BLaER1 treated with 17β-estradiol and CSF1 and Interleukin-3, amounts not matched to agents 10 nM and 100 nM (cell line): ENCODE data around the gene STK32C.

Experiments used
- H3K27ac ChIP-seq, 11 experiments: shearing (Covaris generic); formaldehyde crosslinking; 2 replicates each; pipeline ENCODE4 v1.8.1; 2022
- H3K27me3 ChIP-seq, 11 experiments: shearing (Covaris generic); formaldehyde crosslinking; 2 replicates each; pipeline ENCODE4 v1.8.1; 2022
- H3K36me3 ChIP-seq, 11 experiments: shearing (Covaris generic); formaldehyde crosslinking; 2 replicates each; pipeline ENCODE4 v1.8.1; 2022
- H3K4me1 ChIP-seq, 10 experiments: shearing (Covaris generic); formaldehyde crosslinking; 2 replicates each; pipeline ENCODE4 v1.8.1; 2022
- H3K4me2 ChIP-seq, 11 experiments: shearing (Covaris generic); formaldehyde crosslinking; 2 replicates each; pipeline ENCODE4 v1.8.1; 2022
- H3K4me3 ChIP-seq, 10 experiments: shearing (Covaris generic); formaldehyde crosslinking; 2 replicates each; pipeline ENCODE4 v1.8.1; 2022
- H3K9ac ChIP-seq, 11 experiments: shearing (Covaris generic); formaldehyde crosslinking; 2 replicates each; pipeline ENCODE4 v1.8.1; 2022
- H3K9me3 ChIP-seq, 11 experiments: shearing (Covaris generic); formaldehyde crosslinking; replicated peaks in 1 of 11; 2 replicates each; pipeline ENCODE4 v1.8.1; 2022
- H4K20me1 ChIP-seq, 11 experiments: shearing (Covaris generic); formaldehyde crosslinking; 2 replicates each; pipeline ENCODE4 v1.8.1; 2022
- Cebpa-rat ChIP-seq, 11 experiments: shearing (Covaris generic); IDR thresholded peaks; 2 replicates each; pipeline ENCODE4 v1.8.1; 2022

STK32C gene

DNA sequence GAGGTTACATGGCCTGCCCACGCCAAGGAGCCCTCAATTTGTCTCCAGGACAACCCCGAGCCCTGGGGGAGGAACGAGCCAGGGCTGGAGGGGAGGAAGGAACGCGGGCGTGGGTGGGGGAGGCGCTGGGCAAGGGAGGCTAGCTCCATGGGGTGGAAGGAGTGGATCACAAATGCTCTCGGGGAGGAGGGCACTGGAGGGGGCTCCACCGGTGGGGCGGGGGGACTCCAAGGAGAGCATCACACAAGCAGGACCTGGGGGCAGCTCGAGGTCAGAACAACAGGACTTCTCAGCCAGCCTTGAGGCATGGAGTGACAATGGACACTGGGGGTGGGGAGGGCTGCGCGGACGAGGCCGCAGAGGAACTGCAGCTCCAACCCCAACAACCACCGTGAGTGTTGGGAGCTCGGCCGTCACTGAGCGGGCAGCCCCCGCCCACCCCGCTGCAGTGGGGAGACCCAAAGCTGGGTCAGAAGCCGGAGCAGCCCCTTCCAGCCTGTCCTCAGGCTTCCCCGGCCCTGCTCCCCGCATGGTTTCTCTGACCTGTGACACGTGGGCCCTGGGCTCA lies 41.1 kb downstream of the STK32C start:
- no peak for TF ChIP-seq Cebpa-rat (IDR thresholded peaks at IDR 0.05)
- peaks cover 0 to 21% (median 12%) of the 10 kb centered on the region in 10 experiments; a peak in 16 of 20 replicates for H3K4me1 ChIP-seq

DNA sequence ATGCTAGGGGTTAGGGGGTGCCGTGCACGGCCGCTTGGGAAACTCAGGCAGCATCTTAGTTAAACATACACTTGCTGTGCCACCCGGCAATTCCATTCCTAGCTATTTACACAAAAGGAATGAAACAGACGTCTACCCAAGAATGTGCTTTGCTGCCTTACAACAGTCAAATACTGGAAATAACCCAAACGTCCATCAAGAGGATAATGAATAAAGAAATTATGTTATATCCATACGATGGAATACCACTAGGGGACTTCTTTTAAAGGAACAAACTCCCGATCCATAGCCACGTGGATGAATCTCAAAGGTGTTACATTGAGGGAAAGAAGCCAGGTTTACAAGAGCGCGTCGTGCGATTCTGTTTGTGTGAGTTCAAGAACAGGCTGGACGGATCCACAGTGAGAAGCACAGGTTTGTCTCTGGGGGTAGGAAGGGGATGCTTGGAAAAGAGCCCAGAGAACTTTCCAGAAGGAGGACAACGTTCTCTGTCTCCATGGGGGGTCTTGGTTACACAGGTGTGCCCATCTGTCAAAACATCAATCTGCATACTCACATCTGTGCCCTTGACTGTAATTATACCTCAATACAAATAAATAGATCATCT lies 41.8 kb downstream of the STK32C start:
- Histone ChIP-seq H3K9ac (no peak overlapping the region), H3K4me2 (peak overlapping the region in 7 of 11 experiments; percentile 11 to 38 (median 26); a peak in 5 of 22 replicates), H3K27ac (no peak overlapping the region), H3K4me3 (no peak overlapping the region), H3K9me3 (no peaks in the 10 kb centered on the region; a peak in 1 of 22 replicates), H3K36me3 (no peaks in the 10 kb centered on the region), H4K20me1 (peaks cover 0 to 53% (median 0%) of the 10 kb centered on the region in 11 experiments; a peak in 4 of 22 replicates), H3K4me1 (peaks cover 0 to 21% (median 12%) of the 10 kb centered on the region in 10 experiments; a peak in 16 of 20 replicates), H3K27me3 (no peaks in the 10 kb centered on the region)
- no peak for TF ChIP-seq Cebpa-rat (IDR thresholded peaks at IDR 0.05)

More for the DNA sequence above, 41.1 kb downstream of the STK32C start:
- no peak overlapping the region for H3K4me3 ChIP-seq
- H4K20me1 ChIP-seq = peaks cover 0 to 53% (median 0%) of the 10 kb centered on the region in 11 experiments; a peak in 4 of 22 replicates
- no peaks in the 10 kb centered on the region for H3K36me3 ChIP-seq
- no peaks in the 10 kb centered on the region for H3K27me3 ChIP-seq
- H3K4me2 ChIP-seq = peak overlapping the region in 8 of 11 experiments; percentile 11 to 38 (median 26); a peak in 8 of 22 replicates
- H3K9ac ChIP-seq = no peak overlapping the region
- H3K27ac ChIP-seq = no peak overlapping the region
- no peaks in the 10 kb centered on the region; a peak in 1 of 22 replicates for H3K9me3 ChIP-seq

DNA sequence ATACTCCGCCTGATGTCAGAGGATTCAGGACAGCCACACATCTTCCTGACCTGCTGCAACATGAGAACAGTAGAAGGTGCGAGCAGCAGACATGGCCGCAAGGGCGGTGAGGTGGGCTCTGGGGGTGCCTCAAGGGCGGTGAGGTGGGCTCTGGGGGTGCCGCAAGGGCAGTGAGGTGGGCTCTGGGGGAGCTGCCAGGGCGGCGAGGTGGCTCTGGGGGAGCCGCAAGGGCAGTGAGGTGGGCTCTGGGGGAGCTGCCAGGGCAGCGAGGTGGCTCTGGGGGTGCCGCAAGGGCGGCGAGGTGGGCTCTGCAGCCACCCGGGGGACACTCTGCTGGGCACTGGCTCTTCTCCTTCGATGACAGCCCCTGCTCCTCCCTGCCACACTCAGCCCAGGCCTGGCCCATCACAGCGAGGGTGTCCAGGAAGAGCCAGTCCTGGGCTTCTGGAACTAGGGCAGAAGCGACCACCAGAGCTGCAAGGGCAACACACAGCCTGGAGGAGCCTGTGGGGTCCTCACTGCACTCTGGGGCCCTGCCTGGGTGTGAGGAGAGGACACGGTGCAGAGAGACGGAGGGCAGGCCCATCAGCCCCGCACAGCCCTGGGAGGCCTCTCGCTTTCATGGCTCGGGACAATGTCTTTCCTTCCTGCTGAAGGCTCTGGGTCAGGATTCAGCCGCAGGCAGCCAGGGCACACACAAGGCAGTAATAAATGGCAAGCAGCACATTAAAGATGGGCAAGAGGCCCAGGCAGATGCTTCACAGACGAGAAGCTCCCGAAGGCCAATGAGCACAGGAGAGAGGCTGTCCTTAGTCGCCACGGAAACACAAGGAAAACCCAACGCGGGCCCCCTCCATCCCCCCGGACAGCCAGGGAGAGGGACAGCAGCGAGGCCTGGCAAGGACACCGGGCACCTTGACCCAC lies 42.5 kb downstream of the STK32C start:
- Histone ChIP-seq H3K27ac (no peak overlapping the region), H3K36me3 (no peaks in the 10 kb centered on the region), H3K4me2 (no peak overlapping the region), H3K9me3 (no peaks in the 10 kb centered on the region; a peak in 1 of 22 replicates), H3K9ac (no peak overlapping the region), H3K4me3 (no peak overlapping the region), H3K27me3 (no peaks in the 10 kb centered on the region), H3K4me1 (peaks cover 0 to 20% (median 12%) of the 10 kb centered on the region in 10 experiments; a peak in 16 of 20 replicates), H4K20me1 (peaks cover 0 to 53% (median 0%) of the 10 kb centered on the region in 11 experiments; a peak in 4 of 22 replicates)
- no peak for TF ChIP-seq Cebpa-rat (IDR thresholded peaks at IDR 0.05)

DNA sequence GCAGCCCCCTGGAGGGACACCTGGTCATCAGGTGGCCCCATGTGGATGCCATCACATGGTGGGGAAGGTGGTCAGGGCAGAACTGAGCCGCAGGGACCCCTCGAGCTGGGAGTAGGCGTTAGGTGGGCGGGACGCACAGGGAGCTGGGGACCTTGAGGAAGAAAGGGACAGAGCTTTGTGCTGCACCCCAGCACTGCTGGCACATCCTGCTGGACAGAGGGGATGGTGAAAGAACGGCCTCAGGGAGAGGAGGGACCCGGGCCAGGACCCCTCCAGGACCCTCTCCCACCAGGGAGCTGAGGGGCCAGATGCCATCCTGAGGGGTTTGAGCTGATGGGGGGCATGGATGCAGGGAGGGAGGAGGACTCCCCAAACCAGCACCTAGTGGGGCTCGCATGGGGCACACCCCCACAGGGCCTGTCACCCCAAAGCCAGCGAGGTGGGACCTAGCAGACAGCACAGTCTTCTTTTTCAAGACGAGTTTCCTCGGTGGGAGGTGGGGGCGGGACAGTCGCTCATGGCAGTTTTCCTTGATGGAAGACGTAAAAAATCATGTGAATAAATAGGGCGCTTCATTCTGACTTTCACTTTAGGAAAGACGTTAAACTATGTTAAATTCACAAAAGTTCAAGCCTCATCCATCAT lies 43.3 kb downstream of the STK32C start:
- peaks cover 0 to 49% (median 0%) of the 10 kb centered on the region in 11 experiments; a peak in 4 of 22 replicates for H4K20me1 ChIP-seq
- H3K27me3 ChIP-seq = no peaks in the 10 kb centered on the region
- peaks cover 0 to 16% (median 11%) of the 10 kb centered on the region in 10 experiments; a peak in 16 of 20 replicates for H3K4me1 ChIP-seq
- no peaks in the 10 kb centered on the region for H3K36me3 ChIP-seq
- no peak overlapping the region for H3K4me2 ChIP-seq
- H3K27ac ChIP-seq = no peak overlapping the region
- no peak overlapping the region for H3K9ac ChIP-seq
- no peak for TF ChIP-seq Cebpa-rat (IDR thresholded peaks at IDR 0.05)
- no peak overlapping the region for H3K4me3 ChIP-seq
- no peaks in the 10 kb centered on the region; a peak in 1 of 22 replicates for H3K9me3 ChIP-seq

DNA sequence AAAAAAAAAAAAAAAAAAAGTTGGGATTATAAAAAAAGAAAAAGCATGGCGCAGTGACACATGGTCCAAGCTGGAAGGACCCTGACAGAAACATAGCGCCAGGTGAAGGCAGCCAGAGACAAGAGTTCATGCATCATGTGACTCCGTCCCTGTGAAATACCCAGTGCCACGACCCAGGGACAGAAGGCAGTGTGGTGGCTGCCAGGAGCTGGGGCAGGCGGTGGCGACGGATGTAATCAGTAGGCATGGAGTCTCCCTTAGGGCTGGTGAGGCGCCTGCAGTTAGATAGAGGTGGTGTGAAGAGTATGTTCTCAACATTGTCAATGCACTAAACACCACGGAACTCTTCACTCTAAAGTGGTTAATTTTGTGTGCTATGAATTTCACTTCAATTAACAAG lies 43.9 kb downstream of the STK32C start:
- Histone ChIP-seq H4K20me1 (peaks cover 0 to 43% (median 0%) of the 10 kb centered on the region in 11 experiments; a peak in 5 of 22 replicates), H3K9me3 (no peaks in the 10 kb centered on the region; a peak in 1 of 22 replicates), H3K36me3 (no peaks in the 10 kb centered on the region), H3K4me1 (peaks cover 0 to 18% (median 11%) of the 10 kb centered on the region in 10 experiments; a peak in 16 of 20 replicates), H3K9ac (no peak overlapping the region), H3K27me3 (no peaks in the 10 kb centered on the region), H3K4me2 (no peak overlapping the region), H3K27ac (no peak overlapping the region), H3K4me3 (no peak overlapping the region)
- TF ChIP-seq Cebpa-rat (IDR thresholded peaks at IDR 0.05) = no peak

DNA sequence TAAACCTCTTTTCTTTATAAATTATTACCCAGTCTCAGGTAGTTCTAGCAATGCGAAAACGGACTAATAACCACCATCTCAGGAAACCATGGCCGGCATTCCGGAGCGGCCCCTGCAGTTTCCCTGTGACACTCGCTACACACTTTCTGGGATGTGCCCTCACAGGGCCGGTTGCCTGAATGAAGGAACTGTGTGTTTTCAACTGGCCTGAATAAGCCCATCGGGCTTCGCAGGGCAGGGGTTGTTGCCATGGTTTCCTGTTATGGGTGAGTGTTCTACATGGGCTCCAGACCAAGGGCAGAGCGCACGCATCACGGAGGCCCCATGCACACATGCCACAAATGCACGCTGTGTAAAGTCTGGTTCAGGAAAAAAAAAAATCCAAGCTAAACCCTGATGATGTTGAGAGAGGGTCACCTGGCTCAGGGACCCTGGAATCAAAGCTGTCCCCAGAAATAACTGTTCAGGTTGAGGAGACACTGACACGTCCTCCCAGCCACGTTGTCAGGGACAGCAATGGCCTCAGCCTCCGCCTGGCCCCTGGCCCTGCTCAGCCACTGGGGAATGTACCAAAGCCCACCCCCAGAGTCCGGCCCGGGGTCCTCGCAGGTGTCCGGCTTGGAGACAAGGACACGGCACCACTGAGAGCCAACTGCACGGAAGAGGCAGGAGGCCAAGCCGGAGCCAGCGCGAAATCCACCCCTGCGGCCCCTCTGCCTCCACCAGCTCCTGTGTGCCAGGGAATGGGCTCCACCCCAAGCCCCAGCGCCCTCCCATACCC lies 47.9 kb downstream of the STK32C start:
- H3K4me3 ChIP-seq = no peak overlapping the region
- H3K4me2 ChIP-seq = no peak overlapping the region
- no peaks in the 10 kb centered on the region for H3K36me3 ChIP-seq
- no peak for TF ChIP-seq Cebpa-rat (IDR thresholded peaks at IDR 0.05)
- H3K9ac ChIP-seq = no peak overlapping the region
- no peaks in the 10 kb centered on the region for H3K9me3 ChIP-seq
- H3K27ac ChIP-seq = no peak overlapping the region
- H3K27me3 ChIP-seq = 0 out of 22 replicates have a peak, but pooled peaks cover 0 to 4% (median 0%) of the 10 kb centered on the region in 11 experiments
- H4K20me1 ChIP-seq = peaks cover 0 to 57% (median 0%) of the 10 kb centered on the region in 11 experiments; a peak in 6 of 22 replicates
- H3K4me1 ChIP-seq = peaks cover 21 to 34% (median 23%) of the 10 kb centered on the region in 10 experiments

DNA sequence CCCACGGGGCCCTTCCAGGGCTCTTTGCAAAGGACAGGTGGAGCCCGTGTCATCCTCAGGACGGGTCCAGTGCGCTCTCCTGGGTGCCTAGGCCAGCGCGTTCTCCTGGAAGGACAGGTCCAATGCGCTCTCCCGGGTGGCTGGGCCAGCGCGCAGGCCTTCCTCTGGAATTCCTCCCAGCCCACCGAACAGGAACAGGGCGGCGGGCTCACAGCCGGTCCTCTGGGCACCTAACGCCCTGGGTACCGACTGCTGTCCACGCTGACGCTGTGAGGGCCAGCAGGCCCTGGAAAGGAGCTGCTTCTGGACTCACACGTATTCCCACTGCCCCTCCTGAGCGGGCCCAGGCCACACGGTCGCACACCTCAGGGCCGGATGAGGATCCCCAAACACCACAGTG lies 49.3 kb downstream of the STK32C start:
- Histone ChIP-seq H3K4me3 (no peak overlapping the region), H3K27ac (no peak overlapping the region), H4K20me1 (peaks cover 0 to 46% (median 0%) of the 10 kb centered on the region in 11 experiments; a peak in 6 of 22 replicates), H3K4me1 (peaks cover 22 to 37% (median 25%) of the 10 kb centered on the region in 10 experiments), H3K36me3 (no peaks in the 10 kb centered on the region), H3K27me3 (0 out of 22 replicates have a peak, but pooled peaks cover 0 to 4% (median 0%) of the 10 kb centered on the region in 11 experiments), H3K9ac (no peak overlapping the region), H3K9me3 (no peaks in the 10 kb centered on the region), H3K4me2 (no peak overlapping the region)
- no peak for TF ChIP-seq Cebpa-rat (IDR thresholded peaks at IDR 0.05)

DNA sequence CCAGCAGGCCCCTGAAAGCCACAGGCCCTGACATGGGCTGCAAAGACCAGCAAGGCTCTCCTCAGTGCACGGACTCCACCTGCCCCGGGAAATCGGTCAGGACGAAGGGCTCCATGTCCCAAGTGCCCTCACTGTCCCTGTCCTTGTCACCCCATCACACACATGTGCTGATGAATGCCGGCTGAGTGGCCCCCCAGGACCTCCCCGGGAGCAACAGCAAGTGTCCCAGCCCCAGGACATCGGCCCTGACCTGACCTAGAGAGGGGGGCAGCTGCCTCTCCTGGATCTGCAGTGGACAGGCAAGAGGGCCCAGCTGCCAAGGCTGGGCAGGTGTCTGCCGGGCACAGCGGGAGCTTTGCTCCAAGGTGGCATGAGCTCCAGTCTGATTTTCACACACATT lies 49.8 kb downstream of the STK32C start:
- Histone ChIP-seq H3K4me1 (peaks cover 22 to 37% (median 25%) of the 10 kb centered on the region in 10 experiments), H3K4me2 (0 out of 22 replicates have a peak overlapping the region, but pooled peaks of 1 of the 11 experiments have one; percentile 71), H3K36me3 (no peaks in the 10 kb centered on the region), H3K4me3 (no peak overlapping the region), H4K20me1 (peaks cover 0 to 46% (median 0%) of the 10 kb centered on the region in 11 experiments; a peak in 7 of 22 replicates), H3K9ac (no peak overlapping the region), H3K27ac (no peak overlapping the region), H3K9me3 (no peaks in the 10 kb centered on the region), H3K27me3 (0 out of 22 replicates have a peak, but pooled peaks cover 0 to 4% (median 0%) of the 10 kb centered on the region in 11 experiments)
- no peak for TF ChIP-seq Cebpa-rat (IDR thresholded peaks at IDR 0.05)
